SU-DHL-6 (cell line): ENCODE data around the gene ZFX.

Source experiments
- H2AFZ ChIP-seq: fragments of 200-600 bp; sonication (generic); 2 replicates; pipeline ENCODE4 v1.6.1; 2014; ENCODE audit warnings: low read depth, mild to moderate bottlenecking, moderate library complexity, mixed read lengths, antibody characterized with exemption, low read length; ENCODE audit not compliant: severe bottlenecking
- H3F3A ChIP-seq: fragments of 200-600 bp; shearing (Covaris generic); 2 replicates; pipeline ENCODE4 v1.6.0; 2016; ENCODE audit warnings: antibody characterized with exemption, mild to moderate bottlenecking; ENCODE audit not compliant: insufficient read depth
- H3K27ac ChIP-seq: fragments of 200-600 bp; sonication (generic); 2 replicates; pipeline ENCODE4 v1.5.1; 2016; ENCODE audit warnings: low read depth, mild to moderate bottlenecking, low read length, moderate library complexity, mixed read lengths
- H3K27me3 ChIP-seq: fragments of 200-600 bp; sonication (generic), shearing (Covaris generic); 2 replicates; pipeline ENCODE4 v1.6.0; 2014; ENCODE audit warnings: mild to moderate bottlenecking, low read length
- H3K36me3 ChIP-seq: fragments of 200-600 bp; sonication (generic); 2 replicates; pipeline ENCODE4 v1.6.1; 2014; ENCODE audit warnings: mild to moderate bottlenecking, low read length, mixed read lengths
- H3K4me2 ChIP-seq: fragments of 300-600, 200-600 bp; shearing (Covaris generic), sonication (generic); 2 replicates; pipeline ENCODE4 v1.6.0; 2014; ENCODE audit warnings: low read length, low read depth, mild to moderate bottlenecking; ENCODE audit not compliant: poor library complexity, severe bottlenecking
- H3K4me3 ChIP-seq: fragments of 200-600 bp; sonication (generic); 2 replicates; pipeline ENCODE4 v1.5.1; 2014; ENCODE audit warnings: antibody characterized with exemption, low read length, mild to moderate bottlenecking, mixed read lengths; ENCODE audit not compliant: insufficient read depth, poor library complexity, severe bottlenecking
- H3K79me2 ChIP-seq: fragments of 200-600 bp; sonication (generic); 2 replicates; pipeline ENCODE4 v1.6.1; 2014; ENCODE audit warnings: mild to moderate bottlenecking, low read length, moderate library complexity; ENCODE audit not compliant: insufficient read depth
- H3K9ac ChIP-seq: fragments of 200-600 bp; sonication (generic); 2 replicates; pipeline ENCODE4 v1.7.0; 2014; ENCODE audit warnings: mild to moderate bottlenecking, low read length
- H3K9me2 ChIP-seq: fragments of 200-600 bp; sonication (generic); replicated peaks from 2 replicates; pipeline ENCODE4 v1.6.1; 2014; ENCODE audit warnings: low read length; ENCODE audit not compliant: insufficient read depth
- H3K9me3 ChIP-seq: fragments of 200-600 bp; sonication (generic); 2 replicates; pipeline ENCODE4 v1.6.1; 2014; ENCODE audit warnings: low read length, mixed read lengths; ENCODE audit not compliant: insufficient read depth
- H4K20me1 ChIP-seq: fragments of 200-600 bp; sonication (generic); 2 replicates; pipeline ENCODE4 v1.6.1; 2014; ENCODE audit warnings: low read depth, mild to moderate bottlenecking, antibody characterized with exemption, low read length, moderate library complexity, mixed read lengths
- CTCF ChIP-seq: fragments of 200-600 bp; sonication (generic); IDR thresholded peaks from one replicate; pipeline ENCODE4 v1.5.1; 2017; ENCODE audit warnings: antibody characterized with exemption, mild to moderate bottlenecking, low read length, moderate library complexity; ENCODE audit not compliant: insufficient read depth, poor library complexity, severe bottlenecking
- EZH2phosphoT487 ChIP-seq: fragments of 200-600 bp; sonication (generic), shearing (Covaris generic); conservative IDR thresholded peaks from 2 replicates; pipeline ENCODE4 v1.6.1; 2018; ENCODE audit warnings: mild to moderate bottlenecking, antibody characterized with exemption, low read length, moderate library complexity, mixed read lengths

Gene ZFX

GRCh38 chrX:24260842-24261550 is 111.5 kb downstream of the ZFX start:
- Histone ChIP-seq H3K79me2 (no peaks in the 10 kb centered on the region), H3K4me3 (no peak overlapping the region), H2AFZ (no peak overlapping the region), H3K9me2 (no peaks in the 10 kb centered on the region), H3F3A (no peaks in the 10 kb centered on the region), H3K9me3 (no peaks in the 10 kb centered on the region), H3K4me2 (no peak overlapping the region), H3K27ac (no peak overlapping the region), H3K36me3 (no peaks in the 10 kb centered on the region), H3K27me3 (no peaks in the 10 kb centered on the region), H4K20me1 (no peaks in the 10 kb centered on the region), H3K9ac (no peak overlapping the region)
- TF ChIP-seq CTCF (no peak), EZH2phosphoT487 (no peak)

- no peak overlapping the region for H3K9ac ChIP-seq
- no peak for TF ChIP-seq EZH2phosphoT487
- TF ChIP-seq CTCF = no peak
Measured at GRCh38 chrX:24262309-24262708, 112.8 kb downstream of the ZFX start.

GRCh38 chrX:24264383-24264782 is 114.9 kb downstream of the ZFX start:
- H3K36me3 ChIP-seq = no peaks in the 10 kb centered on the region
- no peak overlapping the region for H3K4me3 ChIP-seq
- no peak overlapping the region for H3K27ac ChIP-seq
- H3K4me2 ChIP-seq = no peak overlapping the region
- no peaks in the 10 kb centered on the region for H3K27me3 ChIP-seq
- no peaks in the 10 kb centered on the region for H3K9me3 ChIP-seq
- no peak overlapping the region for H3K9ac ChIP-seq
- no peaks in the 10 kb centered on the region for H4K20me1 ChIP-seq
- no peaks in the 10 kb centered on the region for H3K9me2 ChIP-seq
- no peak for TF ChIP-seq EZH2phosphoT487
- no peak for TF ChIP-seq CTCF
- no peaks in the 10 kb centered on the region for H3K79me2 ChIP-seq
- H2AFZ ChIP-seq = no peak overlapping the region
- H3F3A ChIP-seq = no peaks in the 10 kb centered on the region

More at GRCh38 chrX:24262309-24262708, 112.8 kb downstream of the ZFX start:
- Histone ChIP-seq H3K4me2 (no peak overlapping the region), H3K27me3 (no peaks in the 10 kb centered on the region), H3K4me3 (no peak overlapping the region), H3K79me2 (no peaks in the 10 kb centered on the region), H3K9me3 (no peaks in the 10 kb centered on the region), H3K27ac (no peak overlapping the region), H3K9me2 (no peaks in the 10 kb centered on the region), H2AFZ (no peak overlapping the region), H4K20me1 (no peaks in the 10 kb centered on the region), H3F3A (no peaks in the 10 kb centered on the region), H3K36me3 (no peaks in the 10 kb centered on the region)
